Liver (tissue), 3 donors: ENCODE results near the gene GRID1.

Source experiments
- EGR1 ChIP-seq, 2 donors: IDR thresholded peaks; 2 replicates each; pipeline ENCODE4 v1.6.1; 2016 to 2018; ENCODE audit warnings: antibody characterized with exemption in 2 of 2, low read depth in 2 of 2
- GABPA ChIP-seq, 2 donors: IDR thresholded peaks in 1 of 2; conservative IDR thresholded peaks in 1 of 2; 2 replicates each; pipeline ENCODE4 v1.6.1; 2016; ENCODE audit warnings: antibody characterized with exemption in 2 of 2, mild to moderate bottlenecking in 1 of 2, moderate library complexity in 1 of 2
- JUND ChIP-seq, 2 donors: IDR thresholded peaks; 2 replicates each; pipeline ENCODE4 v1.6.1; 2016; ENCODE audit warnings: antibody characterized with exemption in 2 of 2
- RAD21 ChIP-seq, 2 donors: IDR thresholded peaks; 2 replicates each; pipeline ENCODE4 v1.6.1; 2016; ENCODE audit warnings: antibody characterized with exemption in 2 of 2, mild to moderate bottlenecking in 2 of 2
- RXRA ChIP-seq, 2 donors: IDR thresholded peaks; 2 replicates each; pipeline ENCODE4 v1.6.1; 2017 to 2018; ENCODE audit warnings: antibody characterized with exemption in 2 of 2, mild to moderate bottlenecking in 1 of 2
- SP1 ChIP-seq: IDR thresholded peaks from 2 replicates; pipeline ENCODE4 v1.6.1; 2018; ENCODE audit warnings: antibody characterized with exemption, mild to moderate bottlenecking
- YY1 ChIP-seq: IDR thresholded peaks from 2 replicates; pipeline ENCODE4 v1.6.1; 2016; ENCODE audit warnings: antibody characterized with exemption, mild to moderate bottlenecking
- TF ChIP-seq, protein P1 (sequence below): fragments of 150-350 bp; IDR thresholded peaks from 2 replicates; pipeline ENCODE4 v1.5.1; 2017; ENCODE audit warnings: improper control_type of control experiment, low read depth, low read length; ENCODE audit not compliant: missing input control
- TF ChIP-seq, protein P2 (sequence below): IDR thresholded peaks from 2 replicates; pipeline ENCODE4 v1.6.1; 2016; ENCODE audit warnings: antibody characterized with exemption, mild to moderate bottlenecking
- donor health status: healthy.
- donor health status: healthy.

DNA sequence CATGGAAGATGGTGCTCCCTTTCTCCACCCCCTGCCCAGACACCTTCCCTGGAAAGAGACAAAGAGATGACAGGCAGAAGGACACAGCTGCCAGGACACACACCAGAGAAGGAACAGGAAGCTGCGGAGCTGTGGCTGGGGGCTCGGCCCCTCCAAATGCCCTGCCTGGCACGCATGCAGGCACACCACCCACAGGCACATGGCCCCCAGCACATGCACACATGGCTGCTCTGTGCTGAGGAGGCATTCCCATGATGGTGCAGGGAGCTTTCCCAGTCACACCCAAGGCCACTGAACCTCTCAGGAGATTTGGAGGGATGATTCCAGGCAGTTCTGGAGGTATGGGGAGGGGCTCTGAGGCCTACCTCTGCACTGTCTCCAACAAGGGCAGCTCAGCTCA lies 143.3 kb downstream of the GRID1 start:
- TF ChIP-seq, protein P1, sequence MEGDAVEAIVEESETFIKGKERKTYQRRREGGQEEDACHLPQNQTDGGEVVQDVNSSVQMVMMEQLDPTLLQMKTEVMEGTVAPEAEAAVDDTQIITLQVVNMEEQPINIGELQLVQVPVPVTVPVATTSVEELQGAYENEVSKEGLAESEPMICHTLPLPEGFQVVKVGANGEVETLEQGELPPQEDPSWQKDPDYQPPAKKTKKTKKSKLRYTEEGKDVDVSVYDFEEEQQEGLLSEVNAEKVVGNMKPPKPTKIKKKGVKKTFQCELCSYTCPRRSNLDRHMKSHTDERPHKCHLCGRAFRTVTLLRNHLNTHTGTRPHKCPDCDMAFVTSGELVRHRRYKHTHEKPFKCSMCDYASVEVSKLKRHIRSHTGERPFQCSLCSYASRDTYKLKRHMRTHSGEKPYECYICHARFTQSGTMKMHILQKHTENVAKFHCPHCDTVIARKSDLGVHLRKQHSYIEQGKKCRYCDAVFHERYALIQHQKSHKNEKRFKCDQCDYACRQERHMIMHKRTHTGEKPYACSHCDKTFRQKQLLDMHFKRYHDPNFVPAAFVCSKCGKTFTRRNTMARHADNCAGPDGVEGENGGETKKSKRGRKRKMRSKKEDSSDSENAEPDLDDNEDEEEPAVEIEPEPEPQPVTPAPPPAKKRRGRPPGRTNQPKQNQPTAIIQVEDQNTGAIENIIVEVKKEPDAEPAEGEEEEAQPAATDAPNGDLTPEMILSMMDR: no peak
- TF ChIP-seq JUND (IDR thresholded peaks at IDR 0.05): no peak
- no peak for TF ChIP-seq EGR1 (IDR thresholded peaks at IDR 0.05; ENCODE audit: low read depth in 2 of 2)
- no peak for TF ChIP-seq RAD21 (IDR thresholded peaks at IDR 0.05)
- TF ChIP-seq YY1: no peak
- TF ChIP-seq GABPA (IDR thresholded peaks at IDR 0.05 in 1 of 2, conservative IDR thresholded peaks at IDR 0.05 in 1 of 2): no peak
- no peak for TF ChIP-seq SP1
- no peak for TF ChIP-seq RXRA (IDR thresholded peaks at IDR 0.05)
- TF ChIP-seq, protein P2, sequence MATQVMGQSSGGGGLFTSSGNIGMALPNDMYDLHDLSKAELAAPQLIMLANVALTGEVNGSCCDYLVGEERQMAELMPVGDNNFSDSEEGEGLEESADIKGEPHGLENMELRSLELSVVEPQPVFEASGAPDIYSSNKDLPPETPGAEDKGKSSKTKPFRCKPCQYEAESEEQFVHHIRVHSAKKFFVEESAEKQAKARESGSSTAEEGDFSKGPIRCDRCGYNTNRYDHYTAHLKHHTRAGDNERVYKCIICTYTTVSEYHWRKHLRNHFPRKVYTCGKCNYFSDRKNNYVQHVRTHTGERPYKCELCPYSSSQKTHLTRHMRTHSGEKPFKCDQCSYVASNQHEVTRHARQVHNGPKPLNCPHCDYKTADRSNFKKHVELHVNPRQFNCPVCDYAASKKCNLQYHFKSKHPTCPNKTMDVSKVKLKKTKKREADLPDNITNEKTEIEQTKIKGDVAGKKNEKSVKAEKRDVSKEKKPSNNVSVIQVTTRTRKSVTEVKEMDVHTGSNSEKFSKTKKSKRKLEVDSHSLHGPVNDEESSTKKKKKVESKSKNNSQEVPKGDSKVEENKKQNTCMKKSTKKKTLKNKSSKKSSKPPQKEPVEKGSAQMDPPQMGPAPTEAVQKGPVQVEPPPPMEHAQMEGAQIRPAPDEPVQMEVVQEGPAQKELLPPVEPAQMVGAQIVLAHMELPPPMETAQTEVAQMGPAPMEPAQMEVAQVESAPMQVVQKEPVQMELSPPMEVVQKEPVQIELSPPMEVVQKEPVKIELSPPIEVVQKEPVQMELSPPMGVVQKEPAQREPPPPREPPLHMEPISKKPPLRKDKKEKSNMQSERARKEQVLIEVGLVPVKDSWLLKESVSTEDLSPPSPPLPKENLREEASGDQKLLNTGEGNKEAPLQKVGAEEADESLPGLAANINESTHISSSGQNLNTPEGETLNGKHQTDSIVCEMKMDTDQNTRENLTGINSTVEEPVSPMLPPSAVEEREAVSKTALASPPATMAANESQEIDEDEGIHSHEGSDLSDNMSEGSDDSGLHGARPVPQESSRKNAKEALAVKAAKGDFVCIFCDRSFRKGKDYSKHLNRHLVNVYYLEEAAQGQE: no peak
